ENCODE data around the gene ARID1B. TPM values are rescaled to one million over a fixed set of nuclear protein-coding genes. Genes with fewer than 3 reads are reported as not detected.

Gene ARID1B
- total RNA-seq, 1 experiment from 2014 or later, result 91.7 TPM

GRCh38 chr6:156778454-156779205, 1.5 kb downstream of the ARID1B start:
- ChIA-PET POLR2A (interaction anchor here (0.6 kb wide), 1 partner anchor 94 kb away, joined by 3 read pairs; no protein-coding TSS in a partner anchor), CTCF (interaction anchor here (0.6 kb wide), 1 partner anchor 215 kb away, joined by 3 read pairs; no protein-coding TSS in a partner anchor)
- Histone ChIP-seq H3K4me3 (ENCODE audit: low read depth in 2 of 2, low read length in 2 of 2) (peak overlapping the region; percentile 91 to 95), H3K27ac (ENCODE audit: low read length) (peak overlapping the region; percentile 79; the same call in 1 of the 2 replicates), H3K9me3 (ENCODE audit: control insufficient read depth, insufficient read depth, low read depth, low read length) (no peaks in the 10 kb centered on the region), H3K36me3 (ENCODE audit: control insufficient read depth, insufficient read depth, low read length) (no peaks in the 10 kb centered on the region; the same call in 1 of the 2 replicates), H3K27me3 (ENCODE audit: control insufficient read depth, insufficient read depth, low read length) (no peaks in the 10 kb centered on the region), H3K4me1 (ENCODE audit: control insufficient read depth, insufficient read depth, low read length) (peaks cover 45% of the 10 kb centered on the region)
- peak; percentile 28 for ATAC-seq
- DNase-seq (ENCODE audit: low read depth, low spot score), result no peak
- no TSS peak for BruUV-seq (replicated peaks)
- TF ChIP-seq POLR2AphosphoS5 (IDR thresholded peaks at IDR 0.05; ENCODE audit: low read depth, low read length) (no peak; the same call in 1 of the 2 replicates), TCF7L2 (IDR thresholded peaks at IDR 0.05; ENCODE audit: low read depth, low read length) (peak; percentile 82)
- intact Hi-C loops (cut with micrococcal nuclease; ENCODE audit: unreplicated experiment), result no loop called here
- in situ Hi-C loops (cut with HindIII; ENCODE audit: low pct_unique_long_range_greater_than_20kb, low sequenced_read_pairs), result no loop called here

- peak overlapping the region; percentile 95 for H3K27ac ChIP-seq (ENCODE audit: low read length)
- ATAC-seq, result peak; percentile 50
- intact Hi-C loops (cut with micrococcal nuclease; ENCODE audit: unreplicated experiment), result loop anchor here (5.0 to 10.0 kb wide), 3 partner anchors 215 to 1452 kb away; no protein-coding TSS in a partner anchor
- H3K27me3 ChIP-seq (ENCODE audit: control insufficient read depth, insufficient read depth, low read length), result no peaks in the 10 kb centered on the region
- in situ Hi-C loops (cut with HindIII; ENCODE audit: low pct_unique_long_range_greater_than_20kb, low sequenced_read_pairs), result no loop called here
- peak overlapping the region; percentile 91 to 95 for H3K4me3 ChIP-seq (ENCODE audit: low read depth in 2 of 2, low read length in 2 of 2)
- H3K36me3 ChIP-seq (ENCODE audit: control insufficient read depth, insufficient read depth, low read length), result no peaks in the 10 kb centered on the region; the same call in 1 of the 2 replicates
- ChIA-PET CTCF (no interaction called here), POLR2A (no interaction called here)
- peak; percentile 33 for TF ChIP-seq CTCF (IDR thresholded peaks at IDR 0.05)
- no peak for TF ChIP-seq SIN3A (IDR thresholded peaks at IDR 0.05; ENCODE audit: borderline replicate concordance, insufficient read depth, low read depth, low read length)
- peaks cover 46% of the 10 kb centered on the region for H3K4me1 ChIP-seq (ENCODE audit: control insufficient read depth, insufficient read depth, low read length)
- DNase-seq (ENCODE audit: low read depth, low spot score), result no peak
- H3K9me3 ChIP-seq (ENCODE audit: control insufficient read depth, insufficient read depth, low read depth, low read length), result no peaks in the 10 kb centered on the region
- no TSS peak for BruUV-seq (replicated peaks)
Observed at GRCh38 chr6:156779206-156780094, 2.3 kb downstream of the ARID1B start.

GRCh38 chr6:156780102-156780641, 3.0 kb downstream of the ARID1B start:
- no TSS peak for BruUV-seq (replicated peaks)
- ChIA-PET POLR2A (no interaction called here), CTCF (no interaction called here)
- no peaks in the 10 kb centered on the region for H3K27me3 ChIP-seq (ENCODE audit: control insufficient read depth, insufficient read depth, low read length)
- intact Hi-C loops (cut with micrococcal nuclease; ENCODE audit: unreplicated experiment) (loop anchor here (5.0 to 10.0 kb wide), 3 partner anchors 215 to 1453 kb away; no protein-coding TSS in a partner anchor), in situ Hi-C loops (cut with HindIII; ENCODE audit: low pct_unique_long_range_greater_than_20kb, low sequenced_read_pairs) (no loop called here)
- peaks cover 42% of the 10 kb centered on the region for H3K4me1 ChIP-seq (ENCODE audit: control insufficient read depth, insufficient read depth, low read length)
- H3K9me3 ChIP-seq (ENCODE audit: control insufficient read depth, insufficient read depth, low read depth, low read length), result no peaks in the 10 kb centered on the region
- H3K36me3 ChIP-seq (ENCODE audit: control insufficient read depth, insufficient read depth, low read length), result peaks cover under 1% of the 10 kb centered on the region
- peak; percentile 99 for TF ChIP-seq SIN3A (IDR thresholded peaks at IDR 0.05; ENCODE audit: borderline replicate concordance, insufficient read depth, low read depth, low read length)
- no peak for TF ChIP-seq CTCF (IDR thresholded peaks at IDR 0.05)
- H3K4me3 ChIP-seq (ENCODE audit: low read depth in 2 of 2, low read length in 2 of 2), result peak overlapping the region; percentile 91 to 95
- ATAC-seq (peak; percentile 51), DNase-seq (ENCODE audit: low read depth, low spot score) (peak; percentile 77)
- peak overlapping the region; percentile 95 for H3K27ac ChIP-seq (ENCODE audit: low read length)
